Mucosa of gallbladder (tissue), 1 donor: ENCODE results near the gene TPTE. TPM values are rescaled to one million over a fixed set of nuclear protein-coding genes. Genes with fewer than 3 reads are reported as not detected.
"Not testable (repeated sequence)": the region's sequence is repeated elsewhere in the genome, so short reads cannot be mapped to it uniquely, and the experiment has no call there.

Experiments used
- DNase-seq: peaks from one replicate; pipeline ENCODE4 v3.0.0-alpha.2; 2020; ENCODE audit warnings: low spot score
- total RNA-seq: library from RNA; stranded (reverse); gene quantifications from one replicate; pipeline ENCODE4 v1.2.1, GENCODE V29; 2021
- donor health status: DM: no; HTN: no; CAD: no.

The TPTE gene
- total RNA-seq, 1 donor from 2014 or later, result not detected

DNA sequence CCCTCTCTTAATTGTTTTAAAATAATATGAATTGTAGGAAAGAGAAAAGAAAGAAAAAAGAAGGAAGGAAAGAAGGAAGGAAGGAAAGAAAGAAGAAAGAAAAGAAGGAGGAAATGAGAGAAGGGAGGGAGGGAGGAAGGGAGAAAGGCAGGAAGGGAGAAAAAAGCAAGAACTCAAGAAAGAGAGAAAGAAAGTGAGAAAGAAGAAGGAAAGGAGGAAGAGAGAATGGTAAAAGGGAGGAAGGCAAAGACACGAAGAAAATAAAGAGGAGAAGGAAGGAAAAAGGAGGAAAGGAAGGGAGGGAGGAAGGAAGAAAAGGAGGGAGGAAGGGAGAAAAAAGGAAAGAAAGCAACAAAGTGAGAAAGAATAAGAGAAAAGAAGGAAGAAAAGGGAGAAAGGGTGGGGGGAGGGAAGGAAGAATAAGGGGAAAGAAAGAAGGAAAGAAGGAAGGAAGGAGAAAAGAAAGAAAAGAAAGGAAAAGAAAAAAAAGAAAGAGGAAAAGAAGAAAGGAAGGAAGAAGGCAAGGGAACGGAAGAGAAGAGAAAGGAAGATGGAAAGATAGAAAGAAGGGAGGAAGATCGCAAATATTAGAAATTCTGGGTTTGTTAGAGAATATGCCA, 95.9 kb downstream of the TPTE start:
- DNase-seq, result not testable (repeated sequence)

DNA sequence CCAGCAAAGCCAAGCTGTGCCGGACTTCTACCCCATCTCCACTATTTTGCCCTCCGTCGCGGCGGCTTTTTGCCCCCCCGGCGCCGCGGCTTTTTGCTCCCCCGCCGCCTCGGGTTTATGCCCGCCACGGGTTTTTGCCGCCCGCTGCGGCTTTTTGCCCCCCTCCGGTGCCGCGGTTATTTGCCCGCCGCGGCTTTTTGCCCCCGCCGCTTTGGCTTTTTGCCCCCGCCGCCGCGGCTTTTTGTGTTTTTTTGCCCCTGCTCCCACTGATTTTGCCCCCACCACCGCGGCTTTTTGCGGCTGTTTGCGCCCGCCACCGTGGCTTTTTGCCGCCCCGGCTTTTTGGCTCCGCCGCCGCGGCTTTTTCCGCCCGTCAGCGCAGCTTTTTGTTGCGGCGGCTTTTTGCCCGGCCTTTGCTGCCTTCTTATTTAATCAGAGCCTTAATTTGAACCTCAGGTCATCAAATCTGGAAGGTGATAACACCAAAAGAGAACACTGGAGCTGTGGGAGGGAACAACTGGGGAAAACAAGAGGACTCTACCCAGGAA, 106.0 kb downstream of the TPTE start:
- DNase-seq, result no peak

DNA sequence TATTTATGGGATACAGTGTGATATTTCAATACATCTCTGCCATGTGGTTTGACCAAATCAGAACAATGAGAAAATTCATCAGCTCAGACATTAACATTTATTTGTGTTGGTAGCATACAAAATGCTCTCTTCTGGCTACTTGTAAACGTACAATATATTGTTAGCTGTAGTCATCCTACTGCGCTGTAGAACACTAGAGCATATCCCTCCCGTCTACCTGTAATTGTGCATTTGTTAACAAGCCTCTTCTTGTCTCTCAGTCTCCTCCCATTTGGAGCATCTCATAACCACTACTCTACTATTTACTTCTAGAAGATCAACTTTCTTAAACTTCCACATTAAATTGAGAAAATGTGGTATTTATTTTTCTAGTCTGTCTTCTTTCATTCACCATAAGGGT, 107.9 kb downstream of the TPTE start:
- DNase-seq, result not testable (repeated sequence)

DNA sequence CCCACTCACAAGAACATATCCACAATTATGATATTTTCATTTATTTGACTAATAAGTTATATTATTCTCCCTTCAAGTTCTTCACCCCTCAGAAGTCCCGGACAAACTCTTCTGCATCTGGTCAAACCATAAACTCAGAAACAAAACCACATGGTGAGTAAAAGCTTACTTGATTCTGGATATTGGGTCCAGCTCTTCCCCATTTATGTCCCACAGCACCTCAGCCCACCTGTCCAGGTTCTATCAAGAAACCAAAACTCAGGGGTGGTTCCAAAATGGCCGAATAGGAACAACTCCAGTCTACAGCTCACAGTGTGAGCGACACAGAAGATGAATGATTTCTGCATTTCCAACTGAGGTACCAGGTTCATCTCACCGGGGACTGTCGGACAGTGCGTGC, 109.4 kb downstream of the TPTE start:
- DNase-seq, result not testable (repeated sequence)

DNA sequence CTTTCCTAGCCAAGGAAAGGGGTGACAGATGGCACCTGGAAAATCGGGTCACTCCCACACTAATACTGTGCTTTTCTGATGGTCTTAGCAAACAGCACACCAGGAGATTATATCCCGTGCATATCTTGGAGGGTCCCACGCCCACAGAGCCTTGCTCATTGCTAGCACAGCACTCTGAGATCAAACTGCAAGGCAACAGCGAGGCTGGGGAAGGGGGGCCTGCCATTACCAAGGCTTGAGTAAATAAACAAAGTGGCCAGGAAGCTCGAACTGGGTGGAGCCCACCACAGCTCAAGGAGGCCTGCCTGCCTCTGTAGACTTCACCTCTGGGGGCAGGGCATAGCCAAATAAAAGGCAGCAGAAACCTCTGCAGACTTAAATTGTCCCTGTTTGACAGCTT, 109.9 kb downstream of the TPTE start:
- DNase-seq, result not testable (repeated sequence)

DNA sequence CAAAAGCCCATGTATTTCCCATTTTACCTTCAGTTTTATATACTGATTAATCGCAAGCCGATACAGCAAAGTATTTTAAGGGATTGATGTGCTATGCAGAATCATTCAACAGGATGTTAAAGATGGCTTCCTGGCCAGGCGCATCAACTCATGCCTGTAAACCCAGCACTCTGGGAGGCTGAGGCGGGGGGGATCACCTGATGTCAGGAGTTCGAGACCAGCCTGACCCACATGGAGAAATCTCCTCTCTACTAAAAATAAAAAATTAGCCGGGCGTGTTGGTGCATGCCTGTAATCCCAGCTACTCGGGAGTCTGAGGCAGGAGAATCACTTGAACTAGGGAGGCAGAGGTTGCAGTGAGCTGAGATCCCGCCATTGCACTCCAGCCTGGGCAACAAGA, 116.8 kb downstream of the TPTE start:
- not testable (repeated sequence) for DNase-seq

DNA sequence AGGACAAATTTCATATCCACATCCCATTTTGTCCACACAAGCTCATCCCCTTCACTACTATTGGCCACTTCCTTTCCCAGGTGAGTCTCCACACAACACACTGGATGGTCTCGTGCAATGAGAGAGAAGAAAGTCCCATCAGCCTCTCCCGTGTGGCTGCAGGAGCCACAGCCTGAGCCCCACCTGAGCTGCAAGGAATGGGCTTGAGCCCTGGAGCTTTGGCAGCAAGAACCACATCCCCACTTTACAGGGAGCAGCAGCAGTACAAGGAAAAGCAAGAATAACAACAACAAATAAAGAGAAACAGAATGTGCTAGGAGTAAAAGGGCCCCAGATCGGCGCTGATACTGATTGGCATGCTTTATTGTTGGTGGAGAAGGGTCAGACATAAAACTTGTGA, 117.7 kb downstream of the TPTE start:
- DNase-seq, result no peak

DNA sequence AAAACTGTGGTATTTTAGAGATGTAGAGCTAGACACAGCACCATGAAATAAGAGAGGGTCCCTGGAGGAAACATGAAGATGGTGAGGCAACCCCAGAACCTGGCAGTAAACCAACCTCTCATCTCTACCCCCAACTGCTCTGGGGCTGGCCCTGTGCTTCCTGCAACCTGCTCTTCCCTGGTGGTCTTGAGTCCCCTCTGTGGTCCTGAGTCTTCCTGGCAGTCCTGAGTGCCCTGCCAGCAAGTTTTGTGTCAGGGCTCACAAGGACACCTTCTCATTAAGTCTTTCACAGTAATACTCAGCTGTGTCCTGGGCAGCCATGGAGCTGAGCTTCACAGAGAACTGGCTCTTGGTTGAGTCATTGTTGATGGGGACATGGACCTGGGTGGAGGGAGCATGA, 118.4 kb downstream of the TPTE start:
- not testable (repeated sequence) for DNase-seq

DNA sequence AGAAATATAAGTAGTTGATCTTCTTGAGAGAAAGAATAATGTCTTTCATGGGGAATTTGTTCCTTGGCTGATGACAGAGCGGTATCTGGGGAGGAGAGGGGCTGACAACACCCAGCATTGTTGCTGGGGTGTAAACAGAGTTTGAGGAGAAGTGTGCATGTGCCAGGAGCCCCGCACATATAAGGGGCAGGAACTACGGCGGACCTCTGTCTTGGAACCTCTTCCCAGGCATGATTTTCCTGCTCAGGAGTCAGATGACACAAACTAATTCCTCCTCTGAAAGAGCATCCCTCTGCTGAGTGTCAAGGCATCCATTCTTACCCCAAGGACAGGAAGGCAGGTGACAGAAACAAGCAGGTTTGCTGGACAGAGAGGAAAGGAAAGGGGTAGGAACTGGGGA, 119.1 kb downstream of the TPTE start:
- DNase-seq, result no peak

DNA sequence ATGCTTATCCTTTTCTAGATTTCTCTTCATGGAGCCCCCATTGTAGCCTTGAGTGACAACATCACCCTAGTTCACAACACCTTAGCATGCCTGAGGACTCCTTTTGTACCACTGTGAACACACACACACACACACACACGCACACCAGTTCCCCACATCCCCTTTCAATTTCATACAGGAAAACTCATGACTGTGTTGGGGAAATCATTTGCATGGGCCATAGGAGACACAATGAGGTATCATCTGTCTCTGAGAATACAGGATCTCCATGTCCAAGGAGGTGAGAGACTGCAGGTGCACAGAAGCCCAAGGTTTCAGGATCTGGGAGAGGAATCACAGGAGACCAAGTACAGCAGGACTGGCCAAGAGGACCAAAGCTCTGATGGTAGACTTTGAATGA, 119.7 kb downstream of the TPTE start:
- no peak for DNase-seq

DNA sequence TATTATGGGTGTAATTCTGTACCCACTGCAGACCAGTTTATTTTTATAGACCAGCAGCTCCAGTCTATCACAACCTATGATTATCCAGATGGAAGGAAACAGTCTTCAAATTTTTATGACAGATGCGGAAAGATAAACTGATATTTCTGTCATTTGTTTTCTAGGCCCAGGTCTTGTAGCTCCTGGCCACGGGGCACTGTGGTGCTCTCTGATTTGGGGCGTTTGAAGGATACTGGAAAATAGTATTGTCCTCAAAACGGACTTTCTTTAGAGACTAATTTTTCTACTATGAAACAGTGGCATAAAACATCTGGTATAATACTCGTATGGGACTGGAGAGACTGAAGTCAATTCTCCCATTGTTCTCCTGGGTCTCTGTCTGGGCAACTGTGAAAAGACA, 124.3 kb downstream of the TPTE start:
- DNase-seq, result not testable (repeated sequence)

DNA sequence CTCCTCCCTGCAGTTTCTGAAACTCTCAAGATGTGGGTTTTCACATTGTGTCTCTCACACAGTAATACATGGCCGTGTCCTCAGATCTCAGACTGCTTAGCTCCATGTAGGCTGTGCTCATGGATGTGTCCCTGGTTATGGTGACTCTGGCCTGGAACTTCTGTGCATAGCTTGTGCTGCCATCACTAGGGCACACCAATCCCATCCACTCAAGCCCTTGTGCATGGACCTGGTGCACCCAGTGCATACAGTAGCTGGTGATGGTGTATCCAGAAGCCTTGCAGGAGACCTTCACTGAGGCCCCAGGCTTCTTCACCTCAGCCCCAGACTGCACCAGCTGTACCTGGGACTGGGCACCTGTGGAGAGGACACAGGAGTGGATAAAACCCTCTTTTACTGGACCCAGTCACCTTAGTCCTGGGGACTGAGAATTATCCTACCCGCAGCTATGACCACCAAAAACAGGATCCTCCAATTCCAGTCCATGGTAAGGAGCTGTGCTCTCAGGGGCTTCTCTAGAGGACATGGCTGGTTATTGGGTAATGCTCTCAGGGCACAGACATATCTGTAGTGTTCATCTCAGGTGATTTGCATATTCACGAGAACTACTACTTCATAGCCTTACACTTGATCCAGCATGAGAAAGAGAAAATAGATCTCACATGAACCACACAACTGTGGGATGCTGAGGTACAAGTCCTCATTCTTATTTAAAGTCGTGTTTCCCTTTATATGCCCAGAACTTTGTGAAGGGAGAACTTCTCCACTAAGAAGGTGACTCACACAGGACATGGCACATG, 128.2 kb downstream of the TPTE start:
- DNase-seq, result not testable (repeated sequence)

DNA sequence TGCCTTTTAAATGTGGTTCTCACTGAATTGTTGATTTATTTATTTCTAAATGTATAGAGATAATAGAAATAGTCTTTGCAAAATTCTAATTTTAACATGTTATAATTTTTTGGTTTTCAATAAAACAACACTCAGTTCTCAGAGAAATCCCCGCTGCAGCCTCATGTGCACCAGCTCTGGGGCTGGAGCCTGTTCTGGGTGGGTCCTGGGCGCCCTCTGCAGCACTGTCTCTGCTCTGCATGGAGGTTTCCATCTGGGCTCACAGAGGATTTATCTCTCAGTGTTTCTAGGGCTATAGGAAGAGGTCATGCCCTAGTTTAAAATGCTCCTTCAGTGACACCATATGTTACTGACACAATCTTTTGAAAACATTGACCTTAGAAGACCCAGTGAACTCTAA, 128.9 kb downstream of the TPTE start:
- DNase-seq, result not testable (repeated sequence)
